Large intestine (tissue), 3 donors: ENCODE results near the gene CDA. TPM values are rescaled to one million over a fixed set of nuclear protein-coding genes. Genes with fewer than 3 reads are reported as not detected.

ENCODE experiments used
- DNase-seq, 2 donors: peaks; one replicate each; pipeline versions ENCODE4 v3.0.0 to v3.0.0-alpha.2; 2013
- H3K27ac ChIP-seq: one replicate; pipeline ENCODE4 v1.5.1; 2013; ENCODE audit warnings: low read length
- H3K27me3 ChIP-seq: 2 replicates; pipeline ENCODE4 v1.6.1; 2013; ENCODE audit warnings: low read length; ENCODE audit not compliant: control insufficient read depth, insufficient read depth
- H3K36me3 ChIP-seq: 2 replicates; pipeline ENCODE4 v1.6.1; 2013; ENCODE audit warnings: low read length; ENCODE audit not compliant: control insufficient read depth, insufficient read depth
- H3K4me1 ChIP-seq: one replicate; pipeline ENCODE4 v1.6.1; 2013; ENCODE audit warnings: low read length; ENCODE audit not compliant: control insufficient read depth, insufficient read depth
- H3K4me3 ChIP-seq: one replicate; pipeline ENCODE4 v1.5.1; 2013; ENCODE audit warnings: low read length
- H3K9me3 ChIP-seq: one replicate; pipeline ENCODE4 v1.6.1; 2013; ENCODE audit warnings: mild to moderate bottlenecking, low read depth, low read length, moderate library complexity; ENCODE audit not compliant: control insufficient read depth
- WGBS: methylation state at CpG from one replicate; pipeline ENCODE4 v1.1.5; 2013; ENCODE audit warnings: low lambda C conversion rate; ENCODE audit not compliant: insufficient coverage; 5-methylcytosine and 5-hydroxymethylcytosine counted together
- polyA plus RNA-seq: library from polyadenylated mRNA; unstranded; fragments of 120-200 nt; gene quantifications from one replicate; pipeline ENCODE4 v1.2.1, GENCODE V29; 2013

CDA gene
- polyA plus RNA-seq, 1 donor: 0.64 TPM

DNA sequence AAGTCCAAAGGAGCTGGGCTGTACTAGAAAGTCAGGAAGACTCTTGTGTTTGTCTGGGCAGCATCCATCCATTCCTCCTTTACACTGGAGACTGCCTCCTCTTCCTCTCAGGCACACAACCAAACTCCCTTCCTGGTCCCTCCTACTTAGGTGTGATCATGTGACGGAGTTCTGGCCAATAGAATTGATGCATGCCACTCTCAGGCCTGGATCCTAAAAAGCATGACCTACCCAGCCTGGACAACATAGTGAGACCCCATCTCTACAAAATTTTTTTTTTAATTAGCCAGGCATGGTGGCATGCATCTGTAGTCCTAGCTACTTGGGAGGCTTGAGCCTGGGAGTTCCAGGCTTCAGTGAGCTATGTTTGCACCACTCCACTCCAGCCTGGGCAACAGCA is 27.9 kb upstream of the CDA start:
- Histone ChIP-seq H3K4me1 (no peaks in the 10 kb centered on the region), H3K9me3 (no peaks in the 10 kb centered on the region), H3K27ac (no peak overlapping the region), H3K27me3 (peaks cover 22% of the 10 kb centered on the region), H3K4me3 (no peak overlapping the region), H3K36me3 (no peaks in the 10 kb centered on the region)
- no CpG with 5 or more reads among the region's 1 CpG for WGBS
- DNase-seq: no peak

DNA sequence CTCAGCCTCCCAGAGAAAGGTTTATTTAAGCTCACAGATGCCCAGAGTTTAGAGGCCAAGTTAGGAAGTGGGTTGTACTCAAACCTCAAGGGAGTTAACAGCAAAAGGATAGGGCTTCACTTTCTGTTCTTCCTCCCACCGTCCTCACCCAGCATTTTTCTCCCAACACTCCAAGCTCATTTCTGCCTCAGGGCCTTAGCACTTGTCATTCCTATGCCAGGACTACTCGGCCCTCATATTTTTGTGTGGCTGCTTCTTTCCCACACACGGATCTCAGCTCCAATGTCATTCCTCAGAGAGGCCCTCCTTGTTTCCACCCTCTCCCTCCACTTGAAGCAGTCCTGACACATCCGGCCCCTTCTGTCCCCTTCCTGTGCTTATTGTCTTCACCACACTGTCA is 23.7 kb upstream of the CDA start:
- Histone ChIP-seq H3K36me3 (no peaks in the 10 kb centered on the region), H3K27ac (no peak overlapping the region), H3K4me3 (no peak overlapping the region), H3K27me3 (peaks cover 11% of the 10 kb centered on the region), H3K4me1 (no peaks in the 10 kb centered on the region), H3K9me3 (no peaks in the 10 kb centered on the region)
- WGBS: 82% methylated on average over 3 of the region's 4 CpGs
- no peak for DNase-seq

DNA sequence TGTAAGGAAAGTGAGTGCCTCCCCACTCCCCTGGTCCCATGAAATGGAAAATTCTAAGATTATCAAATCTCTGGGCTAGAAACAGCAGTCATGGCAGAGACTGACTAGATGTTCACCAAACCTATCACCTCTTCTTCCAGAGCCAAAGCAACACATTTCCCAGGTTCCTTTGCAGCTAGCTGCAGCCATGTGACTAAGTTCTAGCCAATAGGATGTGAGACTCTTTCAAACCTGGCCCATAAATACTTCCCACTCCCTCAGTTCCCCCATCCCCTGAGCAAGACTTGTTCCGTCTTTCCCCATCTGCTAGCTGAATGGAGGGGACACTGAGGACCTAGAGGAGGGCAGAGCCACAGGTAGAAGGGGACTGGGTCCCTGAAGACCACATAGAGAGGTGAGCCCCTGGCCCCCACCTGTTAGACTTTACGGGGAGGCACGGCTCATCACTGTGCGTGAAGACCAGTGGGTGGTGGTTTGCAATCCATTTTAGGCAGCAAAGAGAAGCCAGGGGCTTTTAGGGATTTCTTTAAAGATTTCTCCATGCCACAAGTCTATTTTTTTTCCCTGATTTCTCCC is 19.3 kb upstream of the CDA start:
- no peaks in the 10 kb centered on the region for H3K4me1 ChIP-seq
- H3K36me3 ChIP-seq: no peaks in the 10 kb centered on the region
- WGBS: no CpG with 5 or more reads among the region's 4 CpGs
- no peak overlapping the region for H3K27ac ChIP-seq
- H3K4me3 ChIP-seq: no peak overlapping the region
- no peaks in the 10 kb centered on the region for H3K9me3 ChIP-seq
- no peak for DNase-seq
- H3K27me3 ChIP-seq: peaks cover 13% of the 10 kb centered on the region

DNA sequence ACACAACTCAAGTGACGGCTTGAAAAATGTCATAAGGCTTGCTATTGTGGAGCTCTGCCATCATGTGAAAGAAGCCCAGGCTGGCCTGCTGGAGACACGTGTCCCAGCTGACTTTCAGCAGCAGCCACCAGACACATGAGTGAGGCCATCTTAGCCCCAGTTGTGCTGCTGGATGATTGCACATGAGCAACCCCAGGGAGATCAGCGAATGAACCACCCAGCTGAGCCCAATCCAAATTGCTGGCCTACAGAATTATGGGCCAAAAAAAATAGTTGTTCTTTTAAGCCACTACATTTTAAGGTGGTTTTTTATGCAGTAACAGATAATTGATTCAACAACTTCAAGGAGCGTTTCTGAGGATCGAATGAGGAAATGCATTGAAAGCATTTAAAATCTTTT is 17.5 kb upstream of the CDA start:
- H3K9me3 ChIP-seq: no peaks in the 10 kb centered on the region
- no peak for DNase-seq
- H3K4me1 ChIP-seq: no peaks in the 10 kb centered on the region
- H3K27ac ChIP-seq: no peak overlapping the region
- WGBS: 100% methylated on average over 2 of the region's 5 CpGs
- peaks cover 13% of the 10 kb centered on the region for H3K27me3 ChIP-seq
- no peak overlapping the region for H3K4me3 ChIP-seq
- no peaks in the 10 kb centered on the region for H3K36me3 ChIP-seq

DNA sequence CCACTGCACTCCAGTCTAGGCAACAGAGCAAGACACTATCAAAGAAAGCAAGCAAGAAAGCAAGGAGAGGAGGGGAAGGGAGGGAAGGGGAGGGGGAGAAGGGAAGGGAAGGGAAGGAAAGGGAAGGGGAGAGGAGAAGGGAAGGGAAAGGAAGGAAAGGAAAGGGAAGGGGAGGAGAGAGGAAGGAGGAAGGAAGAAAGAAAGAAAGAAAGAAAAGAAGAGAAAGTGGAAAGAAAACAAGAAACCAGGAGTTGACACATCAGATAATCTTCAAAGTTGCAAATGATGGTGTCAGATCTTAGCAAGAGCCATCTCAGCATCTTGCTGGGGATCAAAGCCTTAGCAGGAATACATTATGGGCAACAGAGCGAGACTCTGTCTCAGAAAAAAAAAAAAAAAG is 14.9 kb upstream of the CDA start:
- DNase-seq: no peak

DNA sequence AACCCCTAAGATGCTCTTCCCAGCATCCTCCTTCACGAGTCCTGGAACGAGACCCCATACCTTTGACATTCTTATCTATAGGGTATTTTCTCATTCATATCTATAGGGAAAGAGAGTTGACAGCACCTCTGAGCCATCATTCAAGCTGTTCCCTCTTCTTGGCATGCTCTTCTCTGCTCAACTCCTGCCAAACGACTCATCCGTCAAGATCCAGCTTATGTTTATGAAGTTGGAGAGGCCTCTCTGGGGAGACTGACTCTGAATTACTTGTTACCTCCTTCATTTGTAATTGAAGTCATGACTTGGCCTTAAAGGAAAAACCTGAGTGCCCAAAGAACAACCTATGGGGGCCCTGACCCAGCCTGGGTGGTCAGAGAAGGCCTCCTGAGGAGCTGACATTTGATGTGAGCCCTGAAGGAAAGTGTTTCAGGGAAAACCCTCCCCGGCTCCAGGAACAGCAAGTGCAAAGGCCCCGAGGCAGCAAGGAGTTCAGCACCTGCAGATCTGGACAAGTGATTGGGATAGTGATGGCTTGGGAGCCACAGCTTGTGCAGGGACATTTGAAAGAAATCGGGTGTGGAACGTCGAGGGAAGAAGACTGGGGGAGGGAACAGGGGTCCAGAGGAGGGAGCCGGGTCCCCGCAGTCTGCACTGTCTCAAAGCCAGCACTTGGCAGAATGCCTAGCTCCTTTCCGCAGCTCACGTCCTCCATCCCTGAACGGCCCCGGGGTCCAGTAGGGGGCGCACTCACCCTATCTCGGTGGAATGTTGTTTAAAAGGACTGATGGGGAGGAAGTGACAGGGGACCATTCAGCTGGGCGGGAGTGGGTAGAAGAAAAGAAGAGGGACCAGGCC is 14.0 kb upstream of the CDA start:
- no peak overlapping the region for H3K27ac ChIP-seq
- peaks cover 6% of the 10 kb centered on the region for H3K27me3 ChIP-seq
- WGBS: 60% methylated on average over 1 of the region's 18 CpGs
- H3K9me3 ChIP-seq: no peaks in the 10 kb centered on the region
- no peak overlapping the region for H3K4me3 ChIP-seq
- no peaks in the 10 kb centered on the region for H3K4me1 ChIP-seq
- no peaks in the 10 kb centered on the region for H3K36me3 ChIP-seq
- peak; percentile 43 to 66 for DNase-seq

More for the DNA sequence above, 14.9 kb upstream of the CDA start:
- Histone ChIP-seq H3K27ac (no peak overlapping the region), H3K27me3 (peaks cover 13% of the 10 kb centered on the region), H3K9me3 (no peaks in the 10 kb centered on the region), H3K36me3 (no peaks in the 10 kb centered on the region), H3K4me3 (no peak overlapping the region), H3K4me1 (no peaks in the 10 kb centered on the region)
- 78% methylated on average over 1 of the region's 1 CpG for WGBS

DNA sequence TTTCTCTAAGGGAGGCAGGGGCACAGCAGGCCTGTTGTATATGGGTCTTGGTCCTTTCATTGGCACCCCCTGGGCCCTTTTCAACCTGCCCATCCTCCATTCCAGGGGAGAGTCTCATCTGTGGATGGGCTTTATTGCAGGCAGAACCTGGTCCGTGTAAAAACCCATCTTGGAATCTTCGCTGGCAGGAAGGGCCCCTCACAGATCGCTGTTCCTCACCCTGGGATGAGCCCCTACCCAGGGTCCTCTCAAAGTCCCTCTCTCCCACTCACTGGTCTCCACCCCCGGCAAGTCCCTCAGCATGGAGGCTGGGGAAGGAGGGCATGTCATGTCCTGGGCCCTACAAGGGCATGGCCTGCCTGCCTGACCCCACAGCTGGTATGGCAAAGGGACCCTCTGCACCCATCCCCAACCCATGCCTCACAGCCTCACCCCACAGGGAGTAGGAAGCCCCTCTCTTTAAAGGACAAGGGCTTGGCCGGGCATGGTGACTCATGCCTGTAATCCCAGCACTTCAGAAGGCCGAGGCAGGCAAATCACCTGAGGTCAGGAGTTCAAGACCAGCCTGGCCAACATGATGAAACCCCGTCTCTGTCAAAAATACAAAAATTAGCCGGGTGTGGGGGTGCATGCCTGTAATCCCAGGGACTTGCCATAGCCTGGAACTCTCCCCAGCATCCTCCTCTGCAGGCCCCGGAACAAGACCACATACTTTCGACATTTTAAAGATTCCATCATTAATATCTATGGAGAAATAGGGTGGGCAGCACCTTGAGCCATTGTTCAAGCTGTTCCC is 13.2 kb upstream of the CDA start:
- no peak for DNase-seq
- Histone ChIP-seq H3K4me1 (no peaks in the 10 kb centered on the region), H3K9me3 (no peaks in the 10 kb centered on the region), H3K27ac (no peak overlapping the region), H3K27me3 (peaks cover 4% of the 10 kb centered on the region), H3K4me3 (no peak overlapping the region), H3K36me3 (no peaks in the 10 kb centered on the region)
- WGBS: no CpG with 5 or more reads among the region's 10 CpGs

DNA sequence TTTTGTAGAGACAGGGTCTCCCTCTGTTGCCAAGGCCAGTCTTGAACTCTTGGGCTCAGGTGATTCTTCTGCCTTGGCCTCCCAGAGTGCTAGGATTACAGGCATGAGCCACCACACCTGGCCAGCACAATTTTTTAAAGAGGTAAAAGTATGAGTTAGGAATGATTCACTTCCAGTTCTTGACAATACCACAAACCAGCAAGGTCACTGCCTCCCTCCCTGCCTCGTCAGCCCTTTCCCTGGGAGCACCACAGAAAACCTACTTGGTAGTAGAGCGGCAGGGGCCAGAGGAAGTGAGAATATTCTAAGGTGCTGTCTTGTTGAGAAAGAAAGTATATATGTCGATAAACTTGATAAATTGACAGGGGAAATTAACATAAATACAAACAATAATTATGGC is 10.8 kb upstream of the CDA start:
- Histone ChIP-seq H3K27me3 (peaks cover 4% of the 10 kb centered on the region), H3K36me3 (no peaks in the 10 kb centered on the region), H3K4me3 (no peak overlapping the region), H3K4me1 (no peaks in the 10 kb centered on the region), H3K9me3 (no peaks in the 10 kb centered on the region), H3K27ac (no peak overlapping the region)
- WGBS: 70% methylated on average over 2 of the region's 3 CpGs
- no peak for DNase-seq

DNA sequence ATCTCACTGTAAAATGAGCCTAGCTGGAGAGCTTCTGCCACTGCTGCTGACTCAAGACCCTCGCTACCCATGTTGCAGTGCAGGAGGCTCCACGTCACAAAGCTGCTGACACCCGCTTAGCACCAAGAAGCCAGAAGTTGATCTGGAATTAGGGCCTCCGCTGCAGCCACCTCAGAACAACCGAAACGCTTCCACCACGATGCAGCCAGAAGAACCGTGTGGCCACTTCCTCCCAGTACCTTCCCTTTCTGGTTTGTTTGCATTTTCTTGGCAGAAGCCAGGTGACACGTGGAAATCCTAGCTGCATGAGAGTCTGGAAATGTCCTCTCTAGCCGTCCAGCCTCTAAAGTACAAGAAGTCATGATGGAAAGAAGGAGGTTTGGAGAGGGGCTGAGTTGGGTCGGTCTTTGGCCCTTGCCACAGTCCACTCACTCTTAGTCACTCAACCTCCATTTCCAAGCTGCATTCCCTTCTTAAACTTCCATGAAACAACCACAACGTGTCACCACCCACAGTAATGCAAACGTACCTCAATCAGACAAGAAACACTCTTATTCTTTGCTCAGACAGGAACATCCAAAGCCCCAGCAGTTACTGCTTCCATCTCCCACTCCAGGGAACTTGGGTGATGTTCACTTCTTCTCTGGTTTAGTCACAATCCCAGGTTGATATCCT is 10.0 kb upstream of the CDA start:
- Histone ChIP-seq H3K4me3 (no peak overlapping the region), H3K27me3 (no peaks in the 10 kb centered on the region), H3K9me3 (no peaks in the 10 kb centered on the region), H3K36me3 (no peaks in the 10 kb centered on the region), H3K27ac (no peak overlapping the region), H3K4me1 (no peaks in the 10 kb centered on the region)
- no peak for DNase-seq
- WGBS: no CpG with 5 or more reads among the region's 13 CpGs

DNA sequence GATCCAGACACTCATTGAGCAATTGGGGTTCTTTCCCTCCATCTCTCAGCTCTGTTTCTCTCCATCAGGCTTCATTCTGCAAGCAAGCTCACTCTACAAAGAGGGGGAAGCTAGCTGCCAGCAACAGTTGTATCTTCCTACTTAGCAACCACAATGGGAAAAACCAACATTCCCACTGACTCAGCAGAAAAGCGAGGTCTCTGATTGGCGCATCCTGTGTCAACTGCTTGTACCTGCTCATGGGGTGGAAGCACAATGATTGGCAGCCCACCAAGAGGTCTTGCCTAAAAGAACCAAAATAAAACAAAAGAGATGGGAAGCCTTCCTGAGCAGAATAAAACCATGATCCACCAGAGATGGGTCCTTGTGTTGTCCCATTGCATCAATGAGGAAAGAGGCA is 4.0 kb upstream of the CDA start:
- H3K36me3 ChIP-seq: no peaks in the 10 kb centered on the region
- peaks cover 9% of the 10 kb centered on the region for H3K4me1 ChIP-seq
- peaks cover 11% of the 10 kb centered on the region for H3K9me3 ChIP-seq
- no peak for DNase-seq
- H3K4me3 ChIP-seq: no peak overlapping the region
- WGBS: no CpG with 5 or more reads among the region's 2 CpGs
- H3K27ac ChIP-seq: no peak overlapping the region
- peaks cover 20% of the 10 kb centered on the region for H3K27me3 ChIP-seq
